GM21390 (cell line): ENCODE data around the gene CGN.
"Not testable (repeated sequence)": the region's sequence is repeated elsewhere in the genome, so short reads cannot be mapped to it uniquely, and the experiment has no call there.

Experiments
- ATAC-seq: cut with Tn5 transposase; IDR thresholded peaks from one replicate; pipeline ENCODE4 v1.9.1; 2021; ENCODE audit not compliant: unreplicated experiment

CGN gene

DNA sequence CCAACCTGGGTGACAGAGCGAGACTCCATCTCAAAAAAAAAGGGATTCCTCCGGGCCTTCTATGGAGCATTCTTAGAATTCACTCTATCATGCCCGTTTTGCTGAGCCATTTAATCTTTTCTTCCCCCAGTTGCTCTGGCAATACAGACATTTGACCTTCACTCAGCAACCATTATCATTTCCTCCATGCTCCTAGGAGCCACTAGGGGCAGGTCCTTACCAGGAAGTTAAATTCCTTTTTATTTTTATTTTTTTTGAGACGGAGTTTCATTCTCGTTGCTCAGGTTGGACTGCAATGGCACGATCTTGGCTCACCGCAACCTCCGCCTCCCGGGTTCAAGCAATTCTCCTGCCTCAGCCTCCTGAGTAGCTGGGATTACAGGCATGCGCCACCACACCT, 9.7 kb upstream of the CGN start:
- no peak for ATAC-seq

DNA sequence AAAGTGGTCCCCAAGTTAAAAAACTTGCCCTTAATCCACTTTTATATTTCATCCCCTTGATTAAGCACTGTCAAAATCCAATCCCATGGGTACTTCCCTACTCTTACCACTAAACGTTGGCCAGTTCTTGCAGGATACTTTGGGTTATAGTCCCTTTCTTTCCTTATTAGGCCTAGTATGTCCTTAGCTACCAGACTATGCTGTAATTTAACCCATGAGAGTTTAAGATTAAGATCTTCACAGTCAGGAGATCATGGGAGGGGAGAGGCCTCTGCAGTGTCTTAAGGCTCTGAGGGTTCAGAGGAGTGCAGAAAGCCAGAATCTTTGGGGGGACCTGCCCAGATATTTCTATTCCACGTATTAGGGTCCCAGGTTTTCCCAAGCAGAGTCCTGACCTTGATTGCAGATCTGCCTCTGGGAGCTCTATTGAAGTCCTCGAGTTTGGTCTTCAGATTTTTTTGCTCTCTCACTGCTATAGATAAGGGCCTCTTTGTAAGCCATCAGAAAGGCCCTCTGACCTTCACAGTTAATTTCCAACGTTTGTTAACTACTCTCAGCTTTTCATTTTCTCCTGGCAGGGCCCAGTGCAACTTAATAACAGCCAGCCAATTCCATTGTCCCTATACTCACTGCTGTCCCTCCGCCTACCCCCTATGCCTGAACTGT, 9.0 kb upstream of the CGN start:
- ATAC-seq, result no peak

DNA sequence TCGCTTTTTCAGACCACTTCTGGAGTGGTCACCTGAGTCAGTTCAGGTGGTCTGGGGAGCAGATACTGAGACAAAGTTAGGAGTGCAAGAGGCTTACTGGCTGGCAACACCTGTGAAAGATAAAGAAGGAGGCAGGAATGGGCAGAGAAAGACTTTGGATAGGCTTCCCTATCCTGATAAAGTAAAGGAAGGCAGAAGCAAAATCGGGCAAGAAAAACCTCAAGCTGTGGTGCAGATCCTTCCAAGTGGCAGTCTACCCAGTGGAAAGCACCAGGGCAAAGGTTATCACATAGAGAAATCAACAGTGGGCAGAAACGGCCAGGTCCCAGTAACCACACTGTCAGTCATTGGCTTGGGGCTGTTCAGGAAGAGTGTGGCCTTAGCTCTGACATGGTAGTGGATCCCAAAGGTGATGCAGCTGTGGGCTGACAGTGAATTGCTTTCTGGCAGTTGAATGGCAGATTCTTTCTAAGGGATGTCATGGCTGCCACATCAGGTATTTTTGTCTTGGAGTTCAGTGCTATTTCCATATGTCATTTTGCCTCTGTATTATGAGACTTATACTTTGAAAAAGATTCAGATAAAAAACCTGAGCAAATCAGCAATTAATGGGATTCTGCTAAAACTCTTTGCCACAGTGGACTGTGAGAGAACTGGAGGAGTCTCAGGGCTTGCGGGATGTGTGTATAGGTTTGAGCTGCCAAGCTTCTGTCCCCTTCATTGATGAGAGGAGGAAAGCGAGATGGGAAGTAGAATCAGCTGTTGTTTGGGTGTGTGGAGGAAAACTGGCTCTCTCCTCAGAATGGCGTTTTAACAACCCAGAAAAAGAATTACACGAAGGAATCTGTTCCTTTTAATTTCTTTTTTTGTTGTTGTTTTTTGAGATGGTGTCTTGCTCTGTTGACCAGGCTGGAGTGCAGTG, 8.1 kb upstream of the CGN start:
- ATAC-seq, result no peak

DNA sequence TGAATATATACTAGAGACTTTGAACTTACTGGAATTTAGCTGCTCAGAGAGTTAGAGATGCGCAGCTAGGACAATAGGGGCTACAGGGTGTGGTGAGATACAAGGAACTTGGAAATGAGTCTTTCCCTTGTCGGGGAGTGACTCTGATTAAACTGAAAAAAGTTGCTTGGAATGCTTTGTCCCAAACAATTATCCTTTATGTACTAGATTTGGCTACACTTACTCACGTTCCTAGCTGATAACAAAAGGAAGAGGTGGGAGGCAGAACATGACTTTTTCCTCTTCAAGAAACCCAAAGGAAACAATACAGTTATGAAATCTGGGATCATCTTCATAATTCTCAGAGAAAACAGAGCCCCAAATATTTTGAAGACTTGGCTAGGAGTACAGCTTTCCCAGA, 6.9 kb upstream of the CGN start:
- no peak for ATAC-seq

DNA sequence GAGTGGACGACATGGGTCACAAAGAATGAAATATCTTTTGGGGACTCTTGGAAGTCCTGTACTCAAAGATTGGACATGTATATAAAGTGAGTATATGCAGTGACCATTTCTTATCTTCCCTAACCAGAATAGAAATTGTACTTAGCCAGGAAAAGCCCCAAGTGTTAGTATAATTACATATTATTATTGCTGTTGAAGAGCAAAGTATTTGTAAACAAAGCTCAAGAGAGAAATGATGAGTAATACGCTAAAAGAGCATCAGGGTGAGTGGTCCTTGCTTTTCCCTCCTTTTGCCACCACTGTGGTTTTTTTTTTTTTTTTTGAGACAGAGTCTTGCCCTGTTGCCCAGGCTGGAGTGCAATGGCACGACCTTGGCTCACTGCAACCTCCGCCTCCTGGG, 6.4 kb upstream of the CGN start:
- ATAC-seq, result no peak

DNA sequence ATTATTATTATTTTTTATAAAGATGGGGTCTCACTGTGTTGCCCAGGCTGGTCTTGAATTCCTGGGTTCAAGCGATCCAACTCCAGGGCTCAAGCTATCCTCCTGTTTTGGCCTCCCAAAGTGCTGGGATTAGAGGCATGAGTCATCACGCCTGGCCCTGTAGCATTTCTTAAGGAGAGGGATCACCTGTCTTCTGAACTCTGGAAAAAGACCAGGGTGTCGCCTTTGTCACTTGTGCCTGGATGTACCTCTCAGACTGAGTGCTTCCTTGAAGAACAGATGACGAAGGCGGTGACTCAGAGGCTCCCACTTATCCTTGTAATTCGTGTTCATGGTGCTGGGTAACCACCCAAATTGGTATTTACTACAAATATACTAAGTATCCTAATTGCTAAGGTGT, 2.4 kb upstream of the CGN start:
- ATAC-seq, result no peak

DNA sequence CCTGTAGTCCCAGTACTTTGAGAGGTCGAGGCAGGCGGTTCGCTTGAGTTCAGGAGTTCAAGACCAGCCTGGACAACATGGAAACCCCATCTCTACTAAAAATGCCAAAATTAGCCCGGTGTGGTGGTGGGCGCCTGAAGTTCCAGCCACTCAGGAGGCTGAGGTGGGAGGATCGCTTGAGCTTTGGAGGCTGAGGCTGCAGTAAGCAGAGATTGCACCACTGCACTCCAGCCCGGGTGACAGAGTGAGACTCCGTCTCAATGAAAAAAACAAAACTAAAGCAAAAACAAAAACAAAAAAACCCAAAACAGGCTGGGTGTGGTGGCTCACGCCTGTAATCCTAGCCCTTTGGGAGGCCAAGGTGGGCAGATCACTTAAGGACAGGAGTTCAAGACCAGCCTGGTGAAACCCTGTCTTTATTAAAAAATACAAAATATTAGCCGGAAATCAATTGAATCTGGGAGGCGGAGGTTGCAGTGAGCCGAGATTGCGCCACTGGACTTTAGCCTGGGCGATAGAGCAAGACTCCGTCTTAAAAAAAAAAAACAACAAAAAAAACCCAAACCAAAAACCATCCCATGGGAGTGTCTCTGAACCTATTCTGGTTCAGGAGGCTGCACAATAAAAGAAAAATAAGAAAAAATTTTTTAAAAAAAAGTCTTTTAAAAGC, 1.7 kb upstream of the CGN start:
- ATAC-seq, result no peak

DNA sequence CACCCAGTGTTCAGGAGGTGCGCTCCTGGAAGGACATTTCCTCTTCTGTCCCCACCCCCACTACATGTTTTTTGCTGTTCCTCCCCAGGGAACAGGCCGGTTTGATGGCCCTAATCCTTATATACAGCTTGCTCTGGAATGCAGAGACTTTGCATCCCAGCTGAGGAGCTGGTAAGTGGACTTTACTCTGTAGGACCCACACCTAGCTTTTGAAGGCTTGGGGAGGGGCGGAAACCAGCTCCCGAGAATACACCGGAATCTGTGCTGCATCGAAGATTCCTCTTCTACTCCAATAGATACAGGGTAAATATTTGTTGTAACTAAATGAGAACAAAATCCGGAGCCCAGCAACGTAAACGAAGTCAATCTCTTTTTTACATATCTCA, 1.2 kb upstream of the CGN start:
- ATAC-seq, result no peak

DNA sequence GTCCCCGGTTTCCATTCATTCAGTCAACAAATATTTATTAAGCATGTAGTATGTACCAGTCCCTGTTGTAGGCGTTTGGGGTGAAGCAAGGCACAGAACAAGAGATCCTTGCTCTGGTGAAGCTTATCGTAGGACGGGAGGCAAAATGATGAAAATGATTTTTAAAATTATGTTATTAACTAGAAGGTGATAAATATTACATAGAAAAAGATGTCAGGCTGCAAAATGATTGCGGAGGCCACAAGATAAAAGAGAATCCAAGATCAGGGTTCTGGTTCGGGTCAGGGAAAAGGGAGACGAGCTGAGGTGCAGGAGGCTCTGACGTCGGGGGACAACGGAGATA, 602 bp upstream of the CGN start:
- no peak for ATAC-seq

DNA sequence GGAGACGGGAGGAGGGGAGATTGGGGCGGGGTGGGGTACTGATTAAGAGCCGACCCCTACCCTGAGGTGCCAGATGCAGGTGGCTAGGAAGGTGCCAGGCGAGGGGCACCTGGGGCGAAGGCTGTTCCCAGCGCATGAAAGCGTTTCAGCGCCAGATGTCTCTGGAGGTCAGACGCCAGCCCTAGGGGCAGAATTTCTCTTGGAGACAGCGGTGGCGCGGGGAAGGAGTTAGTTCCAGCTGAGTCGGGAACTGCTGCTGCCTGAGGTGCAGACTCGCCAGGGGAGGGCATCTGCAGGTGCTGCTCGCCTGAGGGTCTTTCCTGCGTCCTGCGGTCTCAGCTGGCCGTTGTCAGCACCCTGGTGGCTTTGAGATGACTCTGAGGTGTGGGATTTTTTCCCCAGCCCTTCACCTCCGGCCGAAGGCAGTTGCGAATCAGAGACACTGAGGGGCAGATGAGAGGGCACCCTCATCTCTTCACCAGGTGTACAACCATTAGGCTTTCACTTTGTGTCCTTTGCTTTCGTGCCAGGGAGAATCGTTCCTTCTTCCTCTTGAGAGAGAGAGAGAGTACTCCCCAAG, 539 bp downstream of the CGN start:
- ATAC-seq, result peak; percentile 23

DNA sequence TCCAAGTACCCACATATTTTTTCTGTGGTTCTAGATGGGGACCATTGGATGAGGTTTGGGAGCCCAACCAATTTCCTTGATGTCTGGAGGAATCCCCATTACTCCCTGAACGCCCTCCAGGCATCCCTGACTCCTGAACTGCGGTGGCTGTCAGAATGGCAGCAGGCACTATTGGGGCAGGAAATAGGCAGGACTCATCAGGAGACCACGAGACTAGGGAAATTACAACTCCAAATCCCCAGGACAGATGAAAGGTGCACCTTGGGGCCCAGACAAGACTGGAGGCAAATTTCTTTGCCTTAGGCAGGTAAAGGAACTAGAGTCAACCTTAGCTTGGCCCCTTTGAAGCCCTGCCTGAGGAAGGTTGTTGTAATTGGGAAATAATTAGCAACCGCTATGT, 1.1 kb downstream of the CGN start:
- ATAC-seq, result no peak

DNA sequence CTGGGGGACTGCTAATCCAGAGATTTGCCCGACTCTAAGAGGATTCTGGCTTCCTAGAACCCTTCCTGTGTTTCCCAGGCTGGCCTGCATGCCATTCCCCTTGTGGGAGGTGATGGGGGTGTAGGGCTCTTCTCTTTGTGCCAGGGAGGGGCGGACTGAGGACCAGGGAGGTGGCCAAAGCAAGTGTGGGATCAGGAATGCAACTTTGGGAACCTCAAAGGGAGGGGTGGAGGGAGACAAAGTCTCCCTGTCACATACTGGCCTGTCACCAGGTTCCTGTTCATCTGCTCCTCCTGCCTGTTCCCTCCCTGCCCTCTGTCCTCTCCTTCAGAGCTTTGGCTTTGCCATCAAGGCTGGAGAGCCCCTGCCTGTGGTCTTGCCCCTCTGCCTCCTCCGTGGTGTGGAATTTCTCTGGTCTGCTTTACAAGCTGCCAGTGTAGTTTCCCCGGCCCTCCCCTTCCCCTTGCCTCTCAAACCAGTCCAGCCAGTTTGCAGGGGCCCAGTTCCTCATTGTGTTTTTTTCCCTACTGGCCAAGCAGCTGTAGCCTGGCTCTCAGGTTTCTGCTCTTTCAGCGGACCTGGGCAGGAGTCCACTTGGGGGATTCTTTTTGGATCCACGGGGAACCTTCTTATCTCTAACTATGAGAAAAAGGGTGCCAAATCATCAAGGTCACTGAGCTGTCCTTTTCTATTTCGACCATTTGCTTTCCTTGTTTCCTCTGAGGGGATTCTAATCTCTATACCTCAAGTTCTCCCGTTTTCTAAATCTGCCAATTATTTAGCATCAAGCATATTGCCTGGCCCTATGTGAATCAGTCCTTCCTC, 1.8 kb downstream of the CGN start:
- no peak for ATAC-seq

DNA sequence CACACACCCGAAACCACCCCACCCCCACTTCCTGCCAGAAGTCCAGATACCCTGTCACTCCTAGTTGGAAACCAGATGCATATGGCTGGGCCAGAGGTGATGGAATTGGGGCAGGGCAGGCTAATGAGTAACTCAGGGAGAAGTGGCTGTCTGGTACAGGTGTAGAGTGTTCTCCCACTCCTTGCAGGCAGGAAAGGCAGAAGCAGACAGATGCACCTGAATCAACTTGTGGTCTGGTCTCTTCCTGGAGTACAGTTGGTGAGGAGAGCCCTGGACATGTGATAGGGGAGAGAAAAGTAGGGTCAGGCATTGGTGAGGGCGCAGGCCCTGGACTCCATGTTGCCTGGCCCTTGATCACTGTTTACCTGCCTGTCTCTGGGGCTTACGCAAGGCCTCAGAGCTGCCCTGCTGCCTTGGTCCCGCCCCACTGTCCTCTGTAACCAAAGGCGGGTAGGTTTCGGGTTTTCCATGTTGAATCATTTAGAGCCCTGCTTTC, 2.5 kb downstream of the CGN start:
- no peak for ATAC-seq

DNA sequence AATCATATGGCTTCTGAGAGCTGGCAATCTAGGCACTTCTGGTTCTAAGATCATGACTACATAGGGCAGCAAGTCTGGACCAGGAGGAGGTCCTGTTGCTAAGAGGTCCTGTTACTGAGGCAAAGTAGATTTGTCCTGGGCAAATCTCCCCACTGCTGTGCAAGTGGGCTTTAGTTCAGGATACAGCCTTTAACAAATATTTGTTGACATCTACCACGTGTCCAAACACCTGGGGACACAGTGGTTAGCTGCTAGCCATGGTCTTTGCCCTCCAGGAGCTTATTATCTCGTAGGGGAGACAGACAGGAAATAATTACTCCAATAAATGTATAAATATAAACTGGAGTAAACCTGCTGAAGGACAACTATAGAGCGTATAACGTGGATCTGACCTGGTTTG, 3.2 kb downstream of the CGN start:
- no peak for ATAC-seq

DNA sequence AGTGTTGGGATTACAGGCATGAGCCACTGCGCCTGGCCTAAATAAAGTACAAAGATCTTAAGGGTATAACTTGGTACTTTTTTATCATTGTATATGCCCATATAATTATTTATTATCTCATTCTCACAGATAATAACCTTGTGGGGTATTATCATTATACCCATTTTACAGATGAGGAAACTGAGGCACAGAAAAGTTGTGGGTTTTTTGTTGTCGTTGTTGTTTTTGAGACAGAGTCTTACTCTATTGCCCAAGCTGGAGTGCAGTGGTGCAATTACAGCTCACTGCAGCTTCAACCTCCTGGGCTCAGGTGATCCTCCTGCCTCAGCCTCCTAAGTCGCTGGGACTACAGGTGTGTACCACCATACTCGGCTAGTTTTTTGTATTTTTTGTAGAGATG, 4.1 kb downstream of the CGN start:
- ATAC-seq, result no peak

DNA sequence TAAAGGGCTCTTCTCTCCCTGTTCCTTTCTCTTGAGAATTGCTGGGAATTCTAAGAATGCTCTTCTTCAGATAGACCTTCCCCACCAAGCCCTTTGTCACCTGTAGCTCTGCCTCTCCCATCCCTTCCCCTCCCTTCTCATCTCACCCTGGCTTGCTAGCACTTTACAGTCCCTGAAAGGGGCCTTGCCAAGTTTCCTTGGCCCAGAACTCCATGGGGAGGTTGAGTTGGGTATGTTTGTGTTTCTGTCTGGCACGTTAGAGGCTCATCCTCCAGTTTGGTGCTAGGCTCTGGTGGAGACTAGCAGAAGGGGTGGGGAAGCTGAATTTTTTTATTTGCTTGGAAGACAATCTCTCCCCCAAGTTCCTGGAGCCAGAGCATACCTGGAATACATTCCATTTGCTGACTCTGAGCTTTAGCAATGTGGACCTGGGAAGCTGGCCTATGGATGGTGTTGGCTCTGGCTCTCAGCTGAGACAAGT, 4.9 kb downstream of the CGN start:
- ATAC-seq, result no peak

DNA sequence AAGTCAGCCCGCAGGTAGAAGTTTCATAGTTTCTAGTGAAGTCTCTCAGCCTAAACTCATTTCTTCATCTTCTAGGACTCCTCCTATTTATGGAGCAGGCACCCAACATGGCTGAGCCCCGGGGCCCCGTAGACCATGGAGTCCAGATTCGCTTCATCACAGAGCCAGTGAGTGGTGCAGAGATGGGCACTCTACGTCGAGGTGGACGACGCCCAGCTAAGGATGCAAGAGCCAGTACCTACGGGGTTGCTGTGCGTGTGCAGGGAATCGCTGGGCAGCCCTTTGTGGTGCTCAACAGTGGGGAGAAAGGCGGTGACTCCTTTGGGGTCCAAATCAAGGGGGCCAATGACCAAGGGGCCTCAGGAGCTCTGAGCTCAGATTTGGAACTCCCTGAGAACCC, 7.2 kb downstream of the CGN start:
- ATAC-seq, result no peak

DNA sequence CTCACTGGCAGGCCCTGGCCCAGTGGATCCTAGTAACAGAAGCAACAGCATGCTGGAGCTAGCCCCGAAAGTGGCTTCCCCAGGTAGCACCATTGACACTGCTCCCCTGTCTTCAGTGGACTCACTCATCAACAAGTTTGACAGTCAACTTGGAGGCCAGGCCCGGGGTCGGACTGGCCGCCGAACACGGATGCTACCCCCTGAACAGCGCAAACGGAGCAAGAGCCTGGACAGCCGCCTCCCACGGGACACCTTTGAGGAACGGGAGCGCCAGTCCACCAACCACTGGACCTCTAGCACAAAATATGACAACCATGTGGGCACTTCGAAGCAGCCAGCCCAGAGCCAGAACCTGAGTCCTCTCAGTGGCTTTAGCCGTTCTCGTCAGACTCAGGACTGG, 7.7 kb downstream of the CGN start:
- no peak for ATAC-seq

DNA sequence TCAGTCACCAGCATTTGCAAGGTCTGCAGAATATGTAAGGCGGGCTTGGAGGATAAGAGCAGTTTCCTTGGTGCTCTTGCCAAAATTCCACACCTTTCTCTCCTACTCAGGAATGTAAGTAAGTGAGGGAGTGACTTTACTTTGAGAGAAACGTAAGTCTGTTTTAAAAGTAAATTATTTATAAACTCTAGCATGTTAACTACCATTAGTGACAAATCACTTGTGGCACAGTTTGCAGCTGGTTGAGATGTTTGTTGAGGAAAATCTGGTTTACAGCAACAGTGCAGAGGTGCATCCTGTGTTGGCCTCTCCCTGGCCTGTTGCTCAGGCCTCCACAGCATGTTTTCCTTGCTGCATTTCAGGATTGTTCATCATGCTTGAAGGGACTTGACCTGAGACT, 8.5 kb downstream of the CGN start:
- no peak for ATAC-seq

DNA sequence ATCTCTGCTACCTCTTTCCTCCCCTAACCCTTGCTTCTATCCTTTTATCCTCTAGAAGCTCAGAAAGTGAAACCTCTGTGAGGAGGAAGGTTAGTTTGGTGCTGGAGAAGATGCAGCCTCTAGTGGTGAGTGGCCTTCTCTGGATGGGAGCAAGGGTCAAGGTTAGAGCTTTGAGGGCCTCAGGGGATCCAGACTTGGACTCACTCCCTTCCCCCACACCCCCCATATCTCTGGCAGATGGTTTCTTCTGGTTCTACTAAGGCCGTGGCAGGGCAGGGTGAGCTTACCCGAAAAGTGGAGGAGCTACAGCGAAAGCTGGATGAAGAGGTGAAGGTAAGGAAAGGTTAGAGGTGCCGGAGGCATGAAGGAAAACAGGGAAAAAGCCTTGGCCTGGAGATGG, 9.2 kb downstream of the CGN start:
- ATAC-seq, result no peak

DNA sequence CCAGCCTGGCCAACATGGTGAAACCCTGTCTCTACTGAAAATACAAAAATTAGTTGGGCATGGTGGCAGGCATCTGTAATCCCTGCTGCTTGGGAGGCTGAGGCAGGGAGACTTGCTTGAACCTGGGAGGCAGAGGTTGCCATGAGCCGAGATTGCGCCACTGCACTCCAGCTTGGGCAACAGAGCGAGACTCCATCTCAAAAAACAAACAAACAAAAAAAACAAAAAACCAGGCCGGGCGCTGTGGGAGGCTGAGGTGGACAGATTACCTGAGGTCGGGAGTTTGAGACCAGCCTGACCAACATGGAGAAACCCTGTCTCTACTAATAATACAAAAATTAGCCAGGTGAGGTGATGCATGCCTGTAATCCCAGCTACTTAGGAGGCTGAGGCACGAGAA, 11.2 kb downstream of the CGN start:
- not testable (repeated sequence) for ATAC-seq
